DND-41 (cell line): ENCODE measurements around the gene HSPA12B.

Experiments
- CTCF ChIP-seq: IDR thresholded peaks from 2 replicates; pipeline ENCODE4 v1.5.1; 2012; ENCODE audit warnings: borderline replicate concordance, low read length, moderate library complexity, mild to moderate bottlenecking; ENCODE audit not compliant: poor library complexity, severe bottlenecking; ENCODE audit errors: extremely low read depth
- EZH2 ChIP-seq: IDR thresholded peaks from 3 replicates; pipeline ENCODE4 v1.6.1; 2012; ENCODE audit warnings: borderline replicate concordance, low read depth, mild to moderate bottlenecking, moderate library complexity, low read length, inconsistent platforms; ENCODE audit not compliant: severe bottlenecking

DNA sequence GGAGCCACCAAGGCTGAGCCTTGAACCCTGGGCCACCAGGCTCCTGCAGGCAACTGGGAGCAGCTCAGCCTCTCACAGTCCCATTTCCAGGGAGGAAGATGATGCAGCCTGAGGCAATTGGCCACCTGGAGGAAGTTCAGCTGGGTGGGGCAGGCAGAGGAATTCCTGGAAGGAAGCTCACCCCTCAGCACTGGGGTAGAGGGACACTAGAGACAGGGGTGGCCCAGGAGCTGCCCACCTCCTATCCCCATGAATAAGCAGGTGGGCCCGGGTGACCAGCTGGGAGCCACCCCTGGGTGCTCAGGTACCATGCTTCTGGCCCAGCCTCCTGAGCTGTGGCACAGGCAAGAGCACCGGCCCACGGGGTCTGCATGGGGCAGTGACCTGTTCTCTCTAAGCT is 3.6 kb upstream of the HSPA12B start:
- TF ChIP-seq CTCF (no peak), EZH2 (no peak)
